Measurements from ENCODE around the gene XBP1.

- TF ChIP-seq, protein P1, sequence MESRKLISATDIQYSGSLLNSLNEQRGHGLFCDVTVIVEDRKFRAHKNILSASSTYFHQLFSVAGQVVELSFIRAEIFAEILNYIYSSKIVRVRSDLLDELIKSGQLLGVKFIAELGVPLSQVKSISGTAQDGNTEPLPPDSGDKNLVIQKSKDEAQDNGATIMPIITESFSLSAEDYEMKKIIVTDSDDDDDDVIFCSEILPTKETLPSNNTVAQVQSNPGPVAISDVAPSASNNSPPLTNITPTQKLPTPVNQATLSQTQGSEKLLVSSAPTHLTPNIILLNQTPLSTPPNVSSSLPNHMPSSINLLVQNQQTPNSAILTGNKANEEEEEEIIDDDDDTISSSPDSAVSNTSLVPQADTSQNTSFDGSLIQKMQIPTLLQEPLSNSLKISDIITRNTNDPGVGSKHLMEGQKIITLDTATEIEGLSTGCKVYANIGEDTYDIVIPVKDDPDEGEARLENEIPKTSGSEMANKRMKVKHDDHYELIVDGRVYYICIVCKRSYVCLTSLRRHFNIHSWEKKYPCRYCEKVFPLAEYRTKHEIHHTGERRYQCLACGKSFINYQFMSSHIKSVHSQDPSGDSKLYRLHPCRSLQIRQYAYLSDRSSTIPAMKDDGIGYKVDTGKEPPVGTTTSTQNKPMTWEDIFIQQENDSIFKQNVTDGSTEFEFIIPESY (IDR thresholded peaks at IDR 0.05; ENCODE audit: borderline replicate concordance, low read depth) = no peak
- TF ChIP-seq CHD2 (IDR thresholded peaks at IDR 0.05; ENCODE audit: low read length, partially characterized antibody) (no peak), CTCF (IDR thresholded peaks at IDR 0.05) (no peak), EP300 (IDR thresholded peaks at IDR 0.05; ENCODE audit: borderline replicate concordance in 1 of 2, low read depth in 1 of 2, low read length in 1 of 2) (no peak), MXI1 (IDR thresholded peaks at IDR 0.05; ENCODE audit: low read depth, low read length) (no peak)
These were observed 26.9 kb downstream of the XBP1 start for GRCh38 chr22:28773461-28773867.
